ENCODE measurements around the gene CHRM2. TPM values are rescaled to one million over a fixed set of nuclear protein-coding genes. Genes with fewer than 3 reads are reported as not detected.

Gene CHRM2
- total RNA-seq, 1 donor from 2014 or later: 1.1 TPM

GRCh38 chr7:136976504-136977251 is 108.2 kb downstream of the CHRM2 start:
- intact Hi-C loops (cut with DNase I): no loop called here
- Histone ChIP-seq H3K27me3 (no peaks in the 10 kb centered on the region), H3K27ac (no peak overlapping the region), H3K4me1 (no peaks in the 10 kb centered on the region), H3K36me3 (no peaks in the 10 kb centered on the region), H3K4me3 (no peak overlapping the region), H3K9me3 (no peaks in the 10 kb centered on the region)
- DNase-seq (no peak), ATAC-seq (no peak)
- TF ChIP-seq CTCF (IDR thresholded peaks at IDR 0.05): no peak

- H3K4me3 ChIP-seq: no peak overlapping the region
- DNase-seq (no peak), ATAC-seq (no peak)
- H3K27me3 ChIP-seq: no peaks in the 10 kb centered on the region
- H3K4me1 ChIP-seq: no peaks in the 10 kb centered on the region
- intact Hi-C loops (cut with DNase I): no loop called here
- H3K9me3 ChIP-seq: no peaks in the 10 kb centered on the region
- no peak for TF ChIP-seq CTCF (IDR thresholded peaks at IDR 0.05)
- H3K27ac ChIP-seq: no peak overlapping the region
- no peaks in the 10 kb centered on the region for H3K36me3 ChIP-seq
Observed at GRCh38 chr7:136993377-136993776, 124.9 kb downstream of the CHRM2 start.

- Histone ChIP-seq H3K4me1 (no peaks in the 10 kb centered on the region), H3K4me3 (no peak overlapping the region)
- no peak for ATAC-seq
Observed at GRCh38 chr7:136997735-136998134, 129.3 kb downstream of the CHRM2 start.

GRCh38 chr7:136998495-136998894 is 130.0 kb downstream of the CHRM2 start:
- Histone ChIP-seq H3K4me3 (no peak overlapping the region), H3K4me1 (no peaks in the 10 kb centered on the region), H3K36me3 (no peaks in the 10 kb centered on the region), H3K9me3 (no peaks in the 10 kb centered on the region), H3K27me3 (no peaks in the 10 kb centered on the region), H3K27ac (no peak overlapping the region)
- no peak for TF ChIP-seq CTCF (IDR thresholded peaks at IDR 0.05)
- ATAC-seq: no peak
- intact Hi-C loops (cut with DNase I): no loop called here
- DNase-seq: no peak

More at GRCh38 chr7:136997735-136998134, 129.3 kb downstream of the CHRM2 start:
- intact Hi-C loops (cut with DNase I): no loop called here
- no peak for TF ChIP-seq CTCF (IDR thresholded peaks at IDR 0.05)
- Histone ChIP-seq H3K27ac (no peak overlapping the region), H3K36me3 (no peaks in the 10 kb centered on the region), H3K27me3 (no peaks in the 10 kb centered on the region), H3K9me3 (no peaks in the 10 kb centered on the region)
- DNase-seq: no peak

GRCh38 chr7:137000621-137001020 is 132.2 kb downstream of the CHRM2 start:
- H3K4me1 ChIP-seq: no peaks in the 10 kb centered on the region
- no peak overlapping the region for H3K27ac ChIP-seq

More at GRCh38 chr7:137000621-137001020, 132.2 kb downstream of the CHRM2 start:
- Histone ChIP-seq H3K36me3 (no peaks in the 10 kb centered on the region), H3K27me3 (no peaks in the 10 kb centered on the region), H3K4me3 (no peak overlapping the region), H3K9me3 (no peaks in the 10 kb centered on the region)
- TF ChIP-seq CTCF (IDR thresholded peaks at IDR 0.05): no peak
- intact Hi-C loops (cut with DNase I): no loop called here
- ATAC-seq (no peak), DNase-seq (no peak)

All from upper lobe of right lung (tissue), 1 donor.